ENCODE results near the gene TCERG1L.

DNA sequence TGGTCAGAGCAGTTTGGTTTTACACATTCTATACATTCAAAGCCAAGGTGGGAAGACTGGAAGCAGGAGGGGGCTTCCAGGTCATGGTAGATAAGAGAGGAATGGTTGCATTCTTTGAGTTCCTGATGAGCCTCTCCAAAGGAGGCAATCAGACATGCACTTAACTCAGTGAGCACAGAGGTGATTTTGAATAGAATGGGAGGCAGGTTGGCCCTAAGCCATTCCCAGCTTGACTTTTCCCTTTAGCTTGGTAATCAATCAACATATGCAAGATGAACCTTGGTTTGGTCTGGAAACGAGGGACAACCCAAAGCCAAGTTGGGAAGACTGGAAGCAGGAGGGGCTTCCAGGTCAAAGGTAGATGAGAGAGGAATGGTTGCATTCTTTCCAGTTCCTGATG is 31.4 kb downstream of the TCERG1L start:
- TF ChIP-seq GATA3 (IDR thresholded peaks at IDR 0.05; ENCODE audit: low read depth, low read length) (no peak), GATA2 (IDR thresholded peaks at IDR 0.05; ENCODE audit: low read depth, low read length) (no peak)
